ENCODE results near the gene DISC1. TPM values are rescaled to one million over a fixed set of nuclear protein-coding genes. Genes with fewer than 3 reads are reported as not detected.
"Not testable (repeated sequence)": the region's sequence is repeated elsewhere in the genome, so short reads cannot be mapped to it uniquely, and the experiment has no call there.

The DISC1 gene
- polyA plus RNA-seq (2013, experiment 1 of 2; ENCODE audit: insufficient read length), result 2.4 TPM
- 2.1 TPM for polyA plus RNA-seq (2013, experiment 2 of 2; ENCODE audit: insufficient read length)

GRCh38 chr1:231626535-231626950 lies at the start of gene DISC1:
DISC1 (plus strand) TSS chr1:231626790; CDS start chr1:231626868, 78 bp downstream.
- peak; percentile 91 for DNase-seq

- DNase-seq, result no peak
Observed at GRCh38 chr1:231576804-231577718, 49.5 kb upstream of the DISC1 start.

- no peak for DNase-seq
Observed at GRCh38 chr1:231580874-231581273, 45.7 kb upstream of the DISC1 start.

GRCh38 chr1:231581859-231582258 lies 44.7 kb upstream of the DISC1 start:
- DNase-seq, result no peak

- DNase-seq, result no peak
Observed at GRCh38 chr1:231583376-231583775, 43.2 kb upstream of the DISC1 start.

- DNase-seq, result peak; percentile 68
Observed at GRCh38 chr1:231584117-231584516, 42.5 kb upstream of the DISC1 start.

GRCh38 chr1:231584921-231585320 lies 41.7 kb upstream of the DISC1 start:
- no peak for DNase-seq

- DNase-seq, result peak; percentile 65
Observed at GRCh38 chr1:231590453-231591198, 36.0 kb upstream of the DISC1 start.

GRCh38 chr1:231591466-231591865 lies 35.1 kb upstream of the DISC1 start:
- no peak for DNase-seq

- no peak for DNase-seq
Observed at GRCh38 chr1:231592809-231593208, 33.8 kb upstream of the DISC1 start.

- DNase-seq, result not testable (repeated sequence)
Observed at GRCh38 chr1:231593264-231593663, 33.3 kb upstream of the DISC1 start.

- DNase-seq, result no peak
Observed at GRCh38 chr1:231594123-231594522, 32.5 kb upstream of the DISC1 start.

- DNase-seq, result no peak
Observed at GRCh38 chr1:231594749-231595148, 31.8 kb upstream of the DISC1 start.

- DNase-seq, result no peak
Observed at GRCh38 chr1:231596337-231596791, 30.2 kb upstream of the DISC1 start.

- no peak for DNase-seq
Observed at GRCh38 chr1:231597971-231598370, 28.6 kb upstream of the DISC1 start.

- peak; percentile 75 for DNase-seq
Observed at GRCh38 chr1:231600458-231600976, 26.1 kb upstream of the DISC1 start.

GRCh38 chr1:231601824-231602672 lies 24.5 kb upstream of the DISC1 start:
- no peak for DNase-seq

GRCh38 chr1:231602673-231602984 lies 24.0 kb upstream of the DISC1 start:
- DNase-seq, result no peak

- peak; percentile 46 for DNase-seq
Observed at GRCh38 chr1:231603598-231604275, 22.9 kb upstream of the DISC1 start.

GRCh38 chr1:231604276-231604621 lies 22.3 kb upstream of the DISC1 start:
- no peak for DNase-seq

Measured in fibroblast of skin of abdomen (primary cell).